Measurements from ENCODE around the gene PLCH1.

The PLCH1 gene

GRCh38 chr3:155491696-155492095 lies 253.2 kb downstream of the PLCH1 start:
- H3K4me3 ChIP-seq (ENCODE audit: low read depth, low read length), result no peak overlapping the region
- no peak; the same call in 1 of the 2 replicates for TF ChIP-seq CTCF (IDR thresholded peaks at IDR 0.05; ENCODE audit: control insufficient read depth, extremely low read depth, insufficient read depth)
- DNase-seq (ENCODE audit: low read depth), result no peak

GRCh38 chr3:155488671-155489070 lies 256.2 kb downstream of the PLCH1 start:
- no peak overlapping the region for H3K4me3 ChIP-seq (ENCODE audit: low read depth, low read length)
- no peak for TF ChIP-seq CTCF (IDR thresholded peaks at IDR 0.05; ENCODE audit: control insufficient read depth, extremely low read depth, insufficient read depth)
- no peak for DNase-seq (ENCODE audit: low read depth)

- TF ChIP-seq CTCF (IDR thresholded peaks at IDR 0.05; ENCODE audit: control insufficient read depth, extremely low read depth, insufficient read depth), result no peak
- no peak overlapping the region for H3K4me3 ChIP-seq (ENCODE audit: low read depth, low read length)
- DNase-seq (ENCODE audit: low read depth), result no peak
Measured at GRCh38 chr3:155485897-155486296, 259.0 kb downstream of the PLCH1 start.

GRCh38 chr3:155481591-155481990 lies 263.3 kb downstream of the PLCH1 start:
- no peak overlapping the region for H3K4me3 ChIP-seq (ENCODE audit: low read depth, low read length)
- TF ChIP-seq CTCF (IDR thresholded peaks at IDR 0.05; ENCODE audit: control insufficient read depth, extremely low read depth, insufficient read depth), result no peak
- no peak for DNase-seq (ENCODE audit: low read depth)

- TF ChIP-seq CTCF (IDR thresholded peaks at IDR 0.05; ENCODE audit: control insufficient read depth, extremely low read depth, insufficient read depth), result no peak
- no peak for DNase-seq (ENCODE audit: low read depth)
- H3K4me3 ChIP-seq (ENCODE audit: low read depth, low read length), result no peak overlapping the region
Measured at GRCh38 chr3:155481089-155481488, 263.8 kb downstream of the PLCH1 start.

GRCh38 chr3:155465664-155466063 lies 279.2 kb downstream of the PLCH1 start:
- no peak for TF ChIP-seq CTCF (IDR thresholded peaks at IDR 0.05; ENCODE audit: control insufficient read depth, extremely low read depth, insufficient read depth)
- DNase-seq (ENCODE audit: low read depth), result no peak
- H3K4me3 ChIP-seq (ENCODE audit: low read depth, low read length), result no peak overlapping the region

GRCh38 chr3:155462672-155463071 lies 282.2 kb downstream of the PLCH1 start:
- no peak overlapping the region for H3K4me3 ChIP-seq (ENCODE audit: low read depth, low read length)
- no peak for TF ChIP-seq CTCF (IDR thresholded peaks at IDR 0.05; ENCODE audit: control insufficient read depth, extremely low read depth, insufficient read depth)
- no peak for DNase-seq (ENCODE audit: low read depth)
